Measurements from ENCODE around the gene PABPN1L. TPM values are rescaled to one million over a fixed set of nuclear protein-coding genes. Genes with fewer than 3 reads are reported as not detected.

The PABPN1L gene
- total and polyA plus RNA-seq, 7 donors, result 0.15 TPM; not detected in 6

GRCh38 chr16:88869673-88869980, 3.2 kb upstream of the PABPN1L start:
- H3K27ac ChIP-seq, result no peak overlapping the region
- no peak for DNase-seq
- no peaks in the 10 kb centered on the region for H3K9me3 ChIP-seq
- peaks cover 0 to 36% (median 7%) of the 10 kb centered on the region in 3 donors for H3K27me3 ChIP-seq
- intact Hi-C loops (cut with DNase I), result no loop called here
- WGBS, 2 donors, result 74 to 89% methylated on average over 9 of the region's 9 CpGs
- no peak overlapping the region for H3K4me3 ChIP-seq
- no peaks in the 10 kb centered on the region for H3K4me1 ChIP-seq
- no peaks in the 10 kb centered on the region for H3K36me3 ChIP-seq
- TF ChIP-seq POLR2A (IDR thresholded peaks at IDR 0.05) (no peak), POLR2AphosphoS5 (IDR thresholded peaks at IDR 0.05) (no peak), EP300 (IDR thresholded peaks at IDR 0.05) (no peak)
- TF ChIP-seq, protein P1, sequence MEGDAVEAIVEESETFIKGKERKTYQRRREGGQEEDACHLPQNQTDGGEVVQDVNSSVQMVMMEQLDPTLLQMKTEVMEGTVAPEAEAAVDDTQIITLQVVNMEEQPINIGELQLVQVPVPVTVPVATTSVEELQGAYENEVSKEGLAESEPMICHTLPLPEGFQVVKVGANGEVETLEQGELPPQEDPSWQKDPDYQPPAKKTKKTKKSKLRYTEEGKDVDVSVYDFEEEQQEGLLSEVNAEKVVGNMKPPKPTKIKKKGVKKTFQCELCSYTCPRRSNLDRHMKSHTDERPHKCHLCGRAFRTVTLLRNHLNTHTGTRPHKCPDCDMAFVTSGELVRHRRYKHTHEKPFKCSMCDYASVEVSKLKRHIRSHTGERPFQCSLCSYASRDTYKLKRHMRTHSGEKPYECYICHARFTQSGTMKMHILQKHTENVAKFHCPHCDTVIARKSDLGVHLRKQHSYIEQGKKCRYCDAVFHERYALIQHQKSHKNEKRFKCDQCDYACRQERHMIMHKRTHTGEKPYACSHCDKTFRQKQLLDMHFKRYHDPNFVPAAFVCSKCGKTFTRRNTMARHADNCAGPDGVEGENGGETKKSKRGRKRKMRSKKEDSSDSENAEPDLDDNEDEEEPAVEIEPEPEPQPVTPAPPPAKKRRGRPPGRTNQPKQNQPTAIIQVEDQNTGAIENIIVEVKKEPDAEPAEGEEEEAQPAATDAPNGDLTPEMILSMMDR (IDR thresholded peaks at IDR 0.05), result no peak

DNA sequence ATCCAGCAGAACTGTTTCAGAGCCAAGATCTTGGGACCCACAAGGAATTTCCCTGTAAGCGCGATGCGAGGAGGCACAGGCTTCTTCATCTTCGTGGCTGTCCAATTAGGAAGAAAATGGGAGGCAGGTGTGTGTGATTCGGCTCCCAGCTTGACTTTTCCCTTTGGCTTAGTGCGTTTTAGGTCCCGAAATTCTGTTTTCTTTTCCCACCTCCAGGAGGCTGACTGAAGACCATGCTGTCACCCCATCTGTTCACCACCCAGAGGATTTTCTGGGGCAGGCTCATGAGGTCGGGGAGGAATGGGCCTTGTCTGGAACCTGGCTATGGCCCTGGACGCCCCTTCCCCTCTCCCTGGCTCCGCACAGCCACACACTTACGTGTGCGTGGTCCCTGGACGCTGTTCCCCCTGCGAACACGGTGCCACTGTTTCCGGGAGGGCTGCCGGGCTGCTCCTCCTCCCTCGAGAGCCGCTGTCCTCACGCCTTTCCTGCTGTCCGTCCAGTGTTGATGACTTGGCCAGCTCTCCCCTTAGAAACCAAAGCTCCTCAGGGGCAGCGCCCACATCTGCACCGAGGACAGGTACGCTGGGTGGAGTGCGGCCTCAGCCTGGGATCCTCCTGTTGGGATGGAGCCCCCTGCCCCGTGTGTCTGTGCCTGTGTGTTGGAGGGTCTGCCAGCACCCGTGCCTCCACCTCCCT, 2.7 kb upstream of the PABPN1L start:
- H3K9me3 ChIP-seq, result no peaks in the 10 kb centered on the region
- WGBS, 2 donors, result 83 to 90% methylated on average over 27 of the region's 27 CpGs
- H3K4me1 ChIP-seq, result no peaks in the 10 kb centered on the region
- TF ChIP-seq EP300 (IDR thresholded peaks at IDR 0.05) (no peak), POLR2A (IDR thresholded peaks at IDR 0.05) (no peak), POLR2AphosphoS5 (IDR thresholded peaks at IDR 0.05) (no peak)
- TF ChIP-seq, protein P1 (IDR thresholded peaks at IDR 0.05), result no peak
- intact Hi-C loops (cut with DNase I), result no loop called here
- no peak overlapping the region for H3K27ac ChIP-seq
- H3K27me3 ChIP-seq, result peaks cover 0 to 36% (median 7%) of the 10 kb centered on the region in 3 donors
- no peaks in the 10 kb centered on the region for H3K36me3 ChIP-seq
- DNase-seq, result no peak
- no peak overlapping the region for H3K4me3 ChIP-seq

DNA sequence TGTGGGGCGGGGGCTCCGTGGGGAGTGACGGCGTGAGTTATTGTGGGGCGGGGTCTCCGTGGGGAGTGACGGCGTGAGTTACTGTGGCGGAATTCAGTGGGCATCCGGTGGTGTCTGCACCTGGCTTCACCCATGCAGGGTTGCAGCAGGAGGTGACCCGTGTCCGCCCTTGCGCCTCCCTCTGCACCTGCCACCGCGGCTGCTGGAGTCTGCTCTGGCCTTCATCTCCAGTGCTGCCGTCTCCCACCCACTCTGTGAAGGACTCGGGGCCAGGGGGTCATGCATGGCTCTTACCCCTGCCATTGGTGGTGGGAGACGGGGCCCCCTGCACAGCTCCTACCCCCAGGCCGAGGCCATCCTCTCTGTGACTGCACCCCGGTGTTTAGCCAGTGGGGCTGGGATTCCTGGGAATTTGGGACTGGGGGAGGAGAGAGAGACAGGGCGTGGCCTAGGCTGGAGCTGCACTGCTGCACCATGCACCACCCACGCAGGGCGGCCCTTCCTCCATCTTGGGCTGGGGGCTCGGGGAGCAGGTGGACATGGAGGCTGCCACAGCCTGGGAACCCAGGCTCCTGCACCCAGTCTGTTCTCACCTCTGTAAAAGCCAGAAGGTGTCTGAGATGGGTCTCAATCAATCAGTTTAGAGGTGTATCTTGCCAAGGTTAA, 1.3 kb upstream of the PABPN1L start:
- 68 to 85% methylated on average over 24 of the region's 24 CpGs for WGBS, 2 donors
- peaks cover 0 to 35% (median 7%) of the 10 kb centered on the region in 3 donors for H3K27me3 ChIP-seq

GRCh38 chr16:88865742-88866141, 718 bp downstream of the PABPN1L start:
- 80 to 91% methylated on average over 15 of the region's 15 CpGs for WGBS, 2 donors
- Histone ChIP-seq H3K4me3 (no peak overlapping the region), H3K4me1 (no peaks in the 10 kb centered on the region), H3K9me3 (no peaks in the 10 kb centered on the region), H3K36me3 (peaks cover 6 to 24% (median 14%) of the 10 kb centered on the region in 4 donors), H3K27me3 (peaks cover 0 to 18% (median 0%) of the 10 kb centered on the region in 3 donors), H3K27ac (no peak overlapping the region)
- no peak for TF ChIP-seq POLR2AphosphoS5 (IDR thresholded peaks at IDR 0.05)
- TF ChIP-seq, protein P1 (IDR thresholded peaks at IDR 0.05), result no peak
- no peak for TF ChIP-seq POLR2A (IDR thresholded peaks at IDR 0.05)
- TF ChIP-seq EP300 (IDR thresholded peaks at IDR 0.05), result no peak
- DNase-seq, result no peak
- intact Hi-C loops (cut with DNase I), result no loop called here

More for the DNA sequence above, 1.3 kb upstream of the PABPN1L start:
- no peak for DNase-seq
- H3K4me3 ChIP-seq, result no peak overlapping the region
- TF ChIP-seq POLR2A (IDR thresholded peaks at IDR 0.05) (no peak), EP300 (IDR thresholded peaks at IDR 0.05) (no peak), POLR2AphosphoS5 (IDR thresholded peaks at IDR 0.05) (no peak)
- TF ChIP-seq, protein P1 (IDR thresholded peaks at IDR 0.05), result no peak
- no peaks in the 10 kb centered on the region for H3K9me3 ChIP-seq
- no peaks in the 10 kb centered on the region for H3K4me1 ChIP-seq
- H3K36me3 ChIP-seq, result peaks cover 0 to 4% (median 0%) of the 10 kb centered on the region in 4 donors
- intact Hi-C loops (cut with DNase I), result no loop called here
- H3K27ac ChIP-seq, result no peak overlapping the region

All from sigmoid colon (tissue), 7 donors.